ENCODE measurements around the gene TAF5. TPM values are rescaled to one million over a fixed set of nuclear protein-coding genes. Genes with fewer than 3 reads are reported as not detected.

Gene TAF5
- total RNA-seq: 1 to 10 TPM; 3.4 to 7.0 (median 5.9) TPM

DNA sequence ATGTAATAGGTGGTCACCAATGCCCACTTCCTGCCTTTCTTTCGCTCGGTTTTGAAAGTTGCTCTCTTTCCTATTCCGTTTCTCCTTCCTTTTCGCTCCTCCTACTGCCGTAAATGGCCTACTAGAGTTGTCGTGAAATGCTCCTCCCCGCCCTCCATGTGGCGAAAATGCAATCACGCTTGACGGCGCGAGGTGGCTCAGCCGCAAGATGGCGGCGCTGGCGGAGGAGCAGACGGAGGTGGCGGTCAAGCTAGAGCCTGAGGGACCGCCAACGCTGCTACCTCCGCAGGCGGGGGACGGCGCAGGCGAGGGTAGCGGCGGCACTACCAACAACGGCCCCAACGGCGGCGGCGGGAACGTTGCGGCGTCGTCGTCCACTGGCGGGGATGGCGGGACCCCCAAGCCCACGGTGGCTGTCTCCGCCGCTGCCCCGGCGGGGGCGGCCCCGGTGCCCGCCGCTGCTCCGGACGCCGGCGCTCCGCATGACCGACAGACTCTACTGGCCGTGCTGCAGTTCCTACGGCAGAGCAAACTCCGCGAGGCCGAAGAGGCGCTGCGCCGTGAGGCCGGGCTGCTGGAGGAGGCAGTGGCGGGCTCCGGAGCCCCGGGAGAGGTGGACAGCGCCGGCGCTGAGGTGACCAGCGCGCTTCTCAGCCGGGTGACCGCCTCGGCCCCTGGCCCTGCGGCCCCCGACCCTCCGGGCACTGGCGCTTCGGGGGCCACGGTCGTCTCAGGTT lies at the start of gene TAF5:
TAF5 (plus strand) TSS at position 195 of the 737 bp plus-strand sequence; CDS start at position 209, 14 bp downstream.
- no peaks in the 10 kb centered on the region for H3K9me3 ChIP-seq
- peak within 1 kb of the TSS; percentile 85 to 93 for H3K27ac ChIP-seq
- H3K36me3 ChIP-seq: no peaks in the 10 kb centered on the region
- H3K4me1 ChIP-seq: no peaks in the 10 kb centered on the region
- intact Hi-C loops (cut with DNase I; ENCODE audit: low total_unique reads): no loop called here
- peak within 1 kb of the TSS; percentile 94 to 96 (median 95) for H3K4me3 ChIP-seq
- peak; percentile 86 to 88 for DNase-seq (ENCODE audit: low spot score in 2 of 2)
- H3K27me3 ChIP-seq: no peaks in the 10 kb centered on the region
- TF ChIP-seq, protein P1, sequence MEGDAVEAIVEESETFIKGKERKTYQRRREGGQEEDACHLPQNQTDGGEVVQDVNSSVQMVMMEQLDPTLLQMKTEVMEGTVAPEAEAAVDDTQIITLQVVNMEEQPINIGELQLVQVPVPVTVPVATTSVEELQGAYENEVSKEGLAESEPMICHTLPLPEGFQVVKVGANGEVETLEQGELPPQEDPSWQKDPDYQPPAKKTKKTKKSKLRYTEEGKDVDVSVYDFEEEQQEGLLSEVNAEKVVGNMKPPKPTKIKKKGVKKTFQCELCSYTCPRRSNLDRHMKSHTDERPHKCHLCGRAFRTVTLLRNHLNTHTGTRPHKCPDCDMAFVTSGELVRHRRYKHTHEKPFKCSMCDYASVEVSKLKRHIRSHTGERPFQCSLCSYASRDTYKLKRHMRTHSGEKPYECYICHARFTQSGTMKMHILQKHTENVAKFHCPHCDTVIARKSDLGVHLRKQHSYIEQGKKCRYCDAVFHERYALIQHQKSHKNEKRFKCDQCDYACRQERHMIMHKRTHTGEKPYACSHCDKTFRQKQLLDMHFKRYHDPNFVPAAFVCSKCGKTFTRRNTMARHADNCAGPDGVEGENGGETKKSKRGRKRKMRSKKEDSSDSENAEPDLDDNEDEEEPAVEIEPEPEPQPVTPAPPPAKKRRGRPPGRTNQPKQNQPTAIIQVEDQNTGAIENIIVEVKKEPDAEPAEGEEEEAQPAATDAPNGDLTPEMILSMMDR (IDR thresholded peaks at IDR 0.05): peak in 1 of 3 donors; percentile 11
- peak; percentile 81 to 95 (median 84) for TF ChIP-seq POLR2AphosphoS5 (IDR thresholded peaks at IDR 0.05)
- TF ChIP-seq POLR2A (IDR thresholded peaks at IDR 0.05): peak; percentile 92

DNA sequence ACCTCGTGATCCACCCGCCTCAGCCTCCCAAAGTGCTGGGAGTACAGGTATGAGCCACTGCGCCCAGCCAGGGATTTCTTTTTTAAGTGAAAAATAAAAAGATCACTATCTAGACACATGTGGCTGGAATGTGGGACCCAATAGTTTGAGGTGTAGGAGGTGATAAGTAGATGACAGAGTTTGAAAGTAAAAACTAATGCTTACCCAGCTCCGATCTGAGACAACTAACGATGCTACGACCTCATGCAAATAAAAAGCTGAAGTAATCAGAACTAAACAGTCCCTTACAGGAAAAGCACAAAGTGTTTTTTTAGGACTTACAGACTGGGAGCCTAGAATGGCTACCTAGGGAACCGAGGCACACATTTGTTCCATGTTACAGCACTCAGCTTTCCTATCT lies 39.9 kb upstream of the TAF5 start:
- no peaks in the 10 kb centered on the region for H3K9me3 ChIP-seq
- H3K27ac ChIP-seq: no peak overlapping the region
- no peaks in the 10 kb centered on the region for H3K27me3 ChIP-seq
- no peaks in the 10 kb centered on the region for H3K36me3 ChIP-seq
- intact Hi-C loops (cut with DNase I; ENCODE audit: low total_unique reads): no loop called here
- DNase-seq (ENCODE audit: low spot score in 2 of 2): no peak
- no peaks in the 10 kb centered on the region for H3K4me1 ChIP-seq
- H3K4me3 ChIP-seq: no peak overlapping the region
- TF ChIP-seq POLR2A (IDR thresholded peaks at IDR 0.05): no peak

DNA sequence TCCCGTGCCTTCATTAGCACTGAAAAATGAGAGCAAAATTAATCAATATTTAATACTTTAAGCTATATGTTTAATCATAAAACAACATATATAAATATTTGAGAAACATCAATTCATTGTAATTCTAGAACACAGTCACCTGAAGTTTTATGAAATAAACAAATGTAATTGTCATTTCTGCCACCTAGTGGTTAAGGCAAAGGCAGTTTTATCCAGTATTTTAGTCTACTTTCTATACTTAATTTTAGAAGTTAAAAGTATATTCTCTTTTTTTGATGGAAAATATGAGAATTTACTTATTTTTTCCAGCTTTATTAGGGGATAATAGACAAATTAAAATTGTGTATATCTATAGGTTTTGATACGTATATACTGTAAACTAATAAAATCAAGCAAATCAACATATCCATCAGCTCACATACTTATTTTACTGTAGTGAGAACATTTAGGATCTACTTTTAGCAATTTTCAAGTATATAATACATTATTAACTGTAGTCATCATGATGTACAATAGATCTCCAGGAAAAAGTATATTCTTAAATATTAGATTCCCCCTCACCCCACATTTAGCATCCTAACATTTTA lies 33.7 kb upstream of the TAF5 start:
- Histone ChIP-seq H3K4me3 (no peak overlapping the region), H3K27ac (no peak overlapping the region), H3K9me3 (no peaks in the 10 kb centered on the region), H3K36me3 (no peaks in the 10 kb centered on the region), H3K27me3 (no peaks in the 10 kb centered on the region), H3K4me1 (no peaks in the 10 kb centered on the region)
- DNase-seq (ENCODE audit: low spot score in 2 of 2): no peak
- TF ChIP-seq POLR2AphosphoS5 (IDR thresholded peaks at IDR 0.05) (no peak), POLR2A (IDR thresholded peaks at IDR 0.05) (no peak)
- TF ChIP-seq, protein P1 (IDR thresholded peaks at IDR 0.05): peak in 2 of 3 donors; percentile 30 to 41
- intact Hi-C loops (cut with DNase I; ENCODE audit: low total_unique reads): loop anchor here (10.0 kb wide), 1 partner anchor 419 kb away; the partner anchor contains the start of gene CNNM2

DNA sequence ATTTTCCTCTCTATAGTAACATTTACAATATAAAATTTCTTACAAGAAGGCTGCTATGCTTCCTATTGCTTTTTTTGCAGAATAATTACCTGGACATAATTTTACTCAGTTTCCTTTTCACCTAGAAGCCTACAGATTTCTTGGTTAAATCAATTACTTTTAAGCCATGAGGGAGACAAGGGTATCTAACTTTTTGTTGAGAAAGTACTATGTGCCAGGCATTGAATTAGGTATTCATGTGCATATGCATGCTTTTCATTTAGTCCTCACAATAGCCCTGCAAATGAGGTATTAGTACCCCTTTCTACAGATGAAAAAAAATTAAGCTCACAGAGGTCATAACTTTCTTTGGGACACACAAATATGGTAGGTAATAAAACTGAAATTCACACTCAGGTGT lies 33.2 kb upstream of the TAF5 start:
- no peak for TF ChIP-seq POLR2A (IDR thresholded peaks at IDR 0.05)
- TF ChIP-seq, protein P1 (IDR thresholded peaks at IDR 0.05): no peak
- no peak for TF ChIP-seq POLR2AphosphoS5 (IDR thresholded peaks at IDR 0.05)
- intact Hi-C loops (cut with DNase I; ENCODE audit: low total_unique reads): loop anchor here (10.0 kb wide), 1 partner anchor 420 kb away; the partner anchor contains the start of gene CNNM2
- no peaks in the 10 kb centered on the region for H3K27me3 ChIP-seq
- H3K36me3 ChIP-seq: no peaks in the 10 kb centered on the region
- DNase-seq (ENCODE audit: low spot score in 2 of 2): no peak
- H3K4me3 ChIP-seq: no peak overlapping the region
- no peaks in the 10 kb centered on the region for H3K9me3 ChIP-seq
- H3K4me1 ChIP-seq: no peaks in the 10 kb centered on the region
- H3K27ac ChIP-seq: no peak overlapping the region

DNA sequence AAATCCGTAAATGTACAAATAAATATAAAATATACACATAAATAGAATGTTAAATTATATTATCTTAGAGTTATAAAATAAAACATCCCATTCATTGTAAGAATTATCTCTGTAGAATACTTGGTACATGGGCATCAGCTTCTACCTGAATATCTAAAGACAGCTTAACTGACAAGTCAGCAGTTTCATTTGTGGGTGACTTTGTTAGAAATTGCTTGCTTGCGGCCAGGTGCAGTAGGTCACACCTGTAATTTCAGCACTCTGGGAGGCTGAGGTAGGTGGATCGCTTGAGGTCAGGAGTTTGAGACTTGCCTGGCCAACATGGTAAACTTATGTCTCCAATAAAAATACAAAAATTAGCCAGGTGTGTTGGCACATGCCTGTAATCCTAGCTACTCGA lies 31.4 kb upstream of the TAF5 start:
- Histone ChIP-seq H3K36me3 (no peaks in the 10 kb centered on the region), H3K4me1 (no peaks in the 10 kb centered on the region), H3K9me3 (no peaks in the 10 kb centered on the region), H3K27me3 (no peaks in the 10 kb centered on the region), H3K4me3 (no peak overlapping the region), H3K27ac (no peak overlapping the region)
- no peak for DNase-seq (ENCODE audit: low spot score in 2 of 2)
- intact Hi-C loops (cut with DNase I; ENCODE audit: low total_unique reads): loop anchor here (10.0 kb wide), 1 partner anchor 422 kb away; the partner anchor contains the start of gene CNNM2
- TF ChIP-seq POLR2A (IDR thresholded peaks at IDR 0.05) (no peak), POLR2AphosphoS5 (IDR thresholded peaks at IDR 0.05) (no peak)
- TF ChIP-seq, protein P1 (IDR thresholded peaks at IDR 0.05): no peak

Measured in breast epithelium (tissue), 4 donors.